ENCODE measurements around the gene MBNL2.
"Not testable (repeated sequence)": the region's sequence is repeated elsewhere in the genome, so short reads cannot be mapped to it uniquely, and the experiment has no call there.

MBNL2 gene

DNA sequence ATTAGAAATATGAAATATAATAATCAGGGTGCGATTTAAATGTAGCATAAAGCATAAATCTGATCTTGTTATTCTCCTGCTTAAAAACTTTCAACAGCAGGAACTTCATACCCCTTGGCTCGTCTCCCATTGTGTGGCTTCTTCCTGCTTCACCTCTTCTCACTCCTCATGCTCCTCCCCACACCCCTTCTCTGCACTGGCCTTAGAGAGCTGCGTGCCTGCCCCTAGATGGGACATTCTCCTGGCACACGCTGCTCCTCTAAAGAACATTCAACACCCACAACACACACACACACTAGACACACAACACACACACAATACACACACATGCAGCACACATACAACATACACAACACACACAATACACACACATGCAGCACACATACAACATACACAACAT, 107.2 kb downstream of the MBNL2 start:
- DNase-seq: no peak

DNA sequence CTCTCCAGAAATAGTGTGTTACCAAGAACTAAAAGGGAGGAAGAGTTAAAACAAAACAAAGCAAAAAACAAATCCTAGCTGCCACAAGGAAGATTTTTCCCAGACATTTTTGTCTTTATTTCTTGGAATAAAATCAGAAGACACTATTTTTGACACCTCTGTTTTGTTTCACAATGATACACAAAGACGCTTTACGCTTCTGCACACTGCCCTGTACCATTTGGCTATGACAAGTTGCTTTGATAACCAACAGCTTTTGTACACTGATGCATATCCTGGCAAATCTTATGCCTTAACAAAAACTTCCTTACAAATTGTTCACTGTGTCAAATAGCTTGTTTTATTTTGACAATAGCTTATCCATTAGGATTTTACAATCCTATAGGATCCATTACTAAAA, 108.3 kb downstream of the MBNL2 start:
- no peak for DNase-seq

DNA sequence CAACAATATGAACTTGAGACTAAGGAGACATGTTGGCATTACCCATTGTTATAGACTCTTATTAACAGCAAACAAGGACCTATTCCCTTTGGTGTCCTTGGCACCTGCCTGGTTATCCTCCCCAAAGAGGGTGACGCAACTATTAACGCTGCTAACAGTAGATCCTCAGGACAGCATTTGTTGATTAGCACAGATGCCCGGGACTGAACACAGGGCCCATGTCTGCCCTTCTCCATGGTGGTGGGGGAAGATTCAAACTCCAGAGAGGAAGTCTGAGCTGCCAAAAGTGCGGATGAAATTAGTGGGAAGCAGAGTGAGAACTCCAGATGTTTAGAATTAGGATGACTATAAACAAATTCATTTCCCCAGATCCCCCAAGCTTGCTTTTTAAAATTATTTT, 110.6 kb downstream of the MBNL2 start:
- DNase-seq: no peak

DNA sequence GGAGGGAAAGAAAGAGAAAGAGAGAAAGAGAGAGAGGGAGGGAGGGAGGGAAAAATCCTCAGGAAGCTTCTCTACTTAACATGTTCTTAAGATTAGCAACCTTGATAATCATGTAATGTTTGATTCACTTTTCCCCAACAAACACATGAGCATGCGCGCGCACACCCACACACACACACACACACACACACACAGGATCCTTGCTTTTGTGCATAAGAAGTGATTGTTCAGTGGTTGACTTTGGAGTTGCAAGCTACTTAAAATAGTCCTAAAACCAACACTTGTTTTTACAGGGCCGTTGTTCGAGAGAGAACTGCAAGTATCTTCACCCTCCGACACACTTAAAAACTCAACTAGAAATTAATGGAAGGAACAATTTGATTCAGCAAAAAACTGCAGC, 111.8 kb downstream of the MBNL2 start:
- DNase-seq: no peak

DNA sequence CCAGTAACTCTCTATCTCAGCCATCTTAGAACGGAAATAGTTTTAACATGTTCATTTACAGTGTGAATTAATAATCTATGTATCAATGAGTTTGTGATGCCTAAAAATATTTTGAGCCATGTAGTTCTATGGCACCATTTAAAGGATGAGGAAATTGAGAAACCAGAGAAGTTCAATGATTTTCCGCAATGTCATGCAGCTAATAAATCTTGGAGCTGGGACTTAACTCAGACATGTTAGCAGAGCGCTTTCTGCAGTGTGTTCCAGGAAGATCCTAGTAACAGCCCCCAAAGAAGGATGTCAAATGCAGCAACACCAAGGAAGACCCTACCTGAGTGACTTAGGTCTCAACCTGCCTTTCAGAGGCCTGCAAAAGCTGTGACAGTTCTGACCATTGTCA, 112.6 kb downstream of the MBNL2 start:
- no peak for DNase-seq

DNA sequence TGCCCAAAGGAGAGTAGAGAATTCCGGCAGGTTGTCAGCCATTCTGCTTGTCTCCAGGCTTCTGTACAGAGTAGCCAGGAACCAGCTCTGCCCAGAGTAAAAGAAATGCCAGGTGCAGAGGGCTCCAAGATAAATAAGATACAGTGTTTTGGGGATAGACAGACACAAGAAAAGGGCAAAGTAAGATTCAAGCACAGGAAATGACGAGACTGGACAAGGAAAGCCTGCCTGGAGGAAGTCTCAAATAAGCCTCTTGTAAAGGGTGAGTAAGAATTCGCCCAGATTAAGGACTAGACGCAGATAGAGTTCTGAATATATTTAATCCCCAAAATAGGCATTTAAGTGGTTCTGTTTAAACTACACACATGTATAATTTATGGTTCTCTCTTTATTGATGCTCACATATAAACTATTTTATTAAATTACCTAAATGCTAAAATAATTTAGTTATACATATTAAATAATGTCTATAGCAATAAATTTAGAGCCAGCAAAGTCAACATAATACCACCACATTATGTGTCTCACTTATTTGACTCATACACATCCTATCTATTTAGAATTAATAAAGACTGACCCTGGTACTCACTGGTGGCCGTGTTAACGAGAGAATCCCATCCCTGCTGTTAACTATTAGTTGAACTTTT, 113.5 kb downstream of the MBNL2 start:
- no peak for DNase-seq

DNA sequence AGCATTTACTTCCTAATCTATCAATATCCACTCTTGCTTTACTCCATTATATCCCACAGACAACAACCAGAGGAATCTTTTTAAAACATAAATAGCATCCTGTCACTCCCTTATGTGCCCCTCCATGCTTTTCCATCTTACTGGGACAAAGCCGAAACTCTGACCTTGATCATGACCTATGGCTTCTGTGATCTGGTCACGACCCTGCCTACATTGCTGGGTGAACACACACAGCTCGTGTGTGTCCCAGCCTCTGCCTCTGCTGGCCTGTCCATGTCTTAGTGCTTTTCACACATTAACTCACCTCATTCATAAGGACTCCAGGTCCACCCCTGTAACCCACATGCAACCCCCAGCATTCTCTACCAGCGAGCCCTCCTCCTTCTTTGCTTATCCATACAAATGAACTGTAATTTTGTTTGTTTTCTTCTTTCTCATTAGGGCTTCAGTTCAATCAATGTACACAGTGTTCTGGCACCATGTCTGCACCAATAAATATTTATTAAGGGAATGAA, 115.9 kb downstream of the MBNL2 start:
- DNase-seq: no peak

DNA sequence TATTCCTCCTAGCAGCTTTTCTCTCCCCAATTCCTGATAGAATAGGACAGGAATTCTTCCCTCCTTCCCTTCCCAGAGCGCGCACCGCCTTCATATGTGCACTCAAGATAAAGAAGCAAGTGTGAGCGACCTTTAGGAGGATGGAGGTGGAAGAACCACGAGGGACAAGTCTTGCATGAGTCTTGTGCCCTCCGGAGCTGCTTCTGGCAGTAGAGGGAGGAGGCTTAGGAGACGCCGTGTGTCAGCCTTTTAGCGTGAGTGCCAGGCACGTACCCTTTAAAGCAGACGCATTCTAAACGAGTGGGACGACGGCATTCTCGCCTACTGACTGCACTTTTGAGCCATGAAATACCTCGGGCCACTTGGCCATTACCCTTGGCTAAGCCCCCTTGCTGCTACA, 116.4 kb downstream of the MBNL2 start:
- DNase-seq: no peak

DNA sequence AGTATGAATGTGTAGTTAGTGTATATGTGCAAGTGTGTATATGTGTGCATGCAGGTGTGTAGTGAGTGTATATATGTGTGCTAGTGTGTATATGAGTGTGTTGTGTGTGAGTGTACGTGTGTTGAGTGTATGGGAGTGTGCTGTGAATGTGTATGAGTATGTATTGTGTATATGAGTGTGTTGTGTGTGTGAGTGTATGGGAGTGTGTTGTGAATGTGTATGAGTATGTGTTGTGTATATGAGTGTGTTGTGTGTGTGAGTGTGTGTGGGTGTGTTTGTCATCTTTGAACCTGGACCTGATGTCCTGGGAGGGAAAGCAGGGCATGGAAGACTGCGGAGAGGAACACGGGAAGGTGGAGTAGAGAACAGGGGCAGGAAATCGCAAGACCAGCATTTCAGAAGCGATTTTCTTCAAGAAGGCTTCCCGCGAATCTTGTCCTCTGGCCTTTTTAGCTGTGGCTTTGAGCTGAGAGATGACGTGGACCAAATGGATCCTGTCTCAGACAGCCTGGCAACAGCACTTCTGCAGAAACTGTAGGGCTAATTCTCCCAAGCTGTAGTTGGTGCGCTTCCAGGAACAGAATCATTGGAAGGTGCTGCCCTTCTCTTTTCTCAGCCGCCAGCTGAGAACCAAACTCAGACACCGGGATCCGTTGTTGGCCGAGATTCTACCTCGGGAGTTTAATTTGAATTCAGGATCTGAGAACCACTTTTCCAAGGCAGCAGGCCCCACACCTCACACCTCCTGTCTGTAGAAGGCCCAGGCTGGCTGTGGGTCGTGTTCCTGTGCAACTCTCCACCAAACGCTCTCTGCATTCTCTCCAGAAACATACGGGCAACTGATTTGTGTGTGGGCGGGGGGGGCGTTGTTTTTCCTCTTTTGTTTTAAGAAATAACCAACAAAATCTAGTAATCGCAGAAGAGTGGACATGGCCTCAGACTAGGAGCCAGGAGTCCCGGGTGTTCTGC, 117.2 kb downstream of the MBNL2 start:
- peak; percentile 81 for DNase-seq

DNA sequence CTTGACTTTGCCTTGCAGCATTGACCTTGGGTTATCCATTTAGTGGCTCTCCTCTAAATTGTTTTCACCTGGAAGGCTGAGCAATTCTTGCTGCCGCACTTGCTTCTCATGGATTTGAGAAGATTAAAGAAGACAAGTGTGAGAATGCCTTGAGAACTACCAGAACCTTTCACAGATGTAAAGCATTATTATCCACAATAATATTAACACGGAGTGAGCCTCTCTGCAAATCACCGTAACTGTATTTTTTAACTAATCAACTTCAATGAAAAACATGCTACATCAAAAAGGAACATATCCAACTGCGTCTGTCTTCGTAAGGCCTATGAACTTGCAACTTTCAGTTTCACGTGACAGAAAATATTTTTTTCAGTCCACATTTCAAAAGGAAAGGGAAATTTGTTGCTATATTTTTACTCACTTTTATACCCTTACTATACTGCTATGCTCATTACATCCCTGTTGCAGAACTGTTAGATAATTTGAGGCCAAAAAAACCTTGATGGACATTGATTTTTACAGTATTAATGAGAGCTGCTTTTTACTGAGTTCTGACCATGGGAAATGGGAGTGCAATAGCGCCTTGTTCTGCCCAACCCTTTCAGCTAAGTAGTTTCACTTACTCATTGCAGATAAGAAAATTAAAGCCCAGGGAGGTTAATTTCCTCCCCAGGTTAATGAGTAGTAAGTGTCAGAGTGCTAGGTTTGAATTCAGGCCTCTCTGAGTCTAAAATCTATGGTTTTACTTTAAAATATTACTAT, 118.0 kb downstream of the MBNL2 start:
- no peak for DNase-seq

DNA sequence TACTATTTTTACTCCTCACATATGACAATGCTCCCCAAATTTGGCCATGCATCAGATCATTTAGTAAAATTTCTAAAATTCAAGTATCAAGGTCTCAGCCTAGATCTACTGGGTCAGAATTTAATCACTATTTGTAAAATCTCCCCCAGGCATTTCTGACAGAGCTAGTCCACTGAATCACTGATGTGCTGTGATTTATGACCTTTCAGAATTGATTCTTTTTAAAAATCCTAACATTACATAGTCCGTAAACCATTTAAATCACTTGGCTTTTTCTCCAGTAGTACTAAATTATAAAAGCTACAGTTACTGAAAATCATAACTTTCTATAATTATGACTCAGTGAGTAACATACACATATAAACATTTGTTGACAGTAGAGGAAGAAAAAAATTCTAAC, 119.0 kb downstream of the MBNL2 start:
- DNase-seq: no peak

DNA sequence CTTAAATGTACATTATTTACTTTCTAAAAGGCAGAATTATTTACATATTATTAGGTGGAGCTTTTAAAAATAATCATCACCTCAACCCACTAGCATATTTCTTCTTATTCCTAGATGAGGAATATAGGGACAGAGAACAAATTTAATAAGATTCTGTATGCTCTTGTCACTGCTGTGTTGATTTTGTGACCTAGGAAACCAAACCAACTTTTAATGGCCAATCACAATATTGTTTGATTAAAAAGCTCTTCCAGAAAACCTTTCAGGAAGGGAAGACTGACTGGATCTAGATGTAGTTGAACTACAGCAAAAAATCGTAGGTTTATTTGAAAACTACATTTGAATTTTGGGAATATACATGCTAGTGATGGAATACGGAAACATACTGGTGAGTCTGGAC, 120.0 kb downstream of the MBNL2 start:
- DNase-seq: no peak

DNA sequence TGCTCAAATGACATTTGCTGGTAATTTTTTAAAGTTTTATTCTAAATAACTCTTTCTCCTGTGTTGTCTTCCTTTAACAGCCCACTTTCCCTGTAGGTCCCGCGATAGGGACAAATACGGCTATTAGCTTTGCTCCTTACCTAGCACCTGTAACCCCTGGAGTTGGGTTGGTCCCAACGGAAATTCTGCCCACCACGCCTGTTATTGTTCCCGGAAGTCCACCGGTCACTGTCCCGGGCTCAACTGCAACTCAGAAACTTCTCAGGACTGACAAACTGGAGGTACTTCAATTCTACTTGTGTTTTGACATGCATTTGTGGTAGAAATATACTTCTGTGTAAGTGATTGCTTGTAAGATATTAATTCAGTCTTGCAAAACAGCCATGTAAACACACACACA, 120.8 kb downstream of the MBNL2 start:
- DNase-seq: no peak

DNA sequence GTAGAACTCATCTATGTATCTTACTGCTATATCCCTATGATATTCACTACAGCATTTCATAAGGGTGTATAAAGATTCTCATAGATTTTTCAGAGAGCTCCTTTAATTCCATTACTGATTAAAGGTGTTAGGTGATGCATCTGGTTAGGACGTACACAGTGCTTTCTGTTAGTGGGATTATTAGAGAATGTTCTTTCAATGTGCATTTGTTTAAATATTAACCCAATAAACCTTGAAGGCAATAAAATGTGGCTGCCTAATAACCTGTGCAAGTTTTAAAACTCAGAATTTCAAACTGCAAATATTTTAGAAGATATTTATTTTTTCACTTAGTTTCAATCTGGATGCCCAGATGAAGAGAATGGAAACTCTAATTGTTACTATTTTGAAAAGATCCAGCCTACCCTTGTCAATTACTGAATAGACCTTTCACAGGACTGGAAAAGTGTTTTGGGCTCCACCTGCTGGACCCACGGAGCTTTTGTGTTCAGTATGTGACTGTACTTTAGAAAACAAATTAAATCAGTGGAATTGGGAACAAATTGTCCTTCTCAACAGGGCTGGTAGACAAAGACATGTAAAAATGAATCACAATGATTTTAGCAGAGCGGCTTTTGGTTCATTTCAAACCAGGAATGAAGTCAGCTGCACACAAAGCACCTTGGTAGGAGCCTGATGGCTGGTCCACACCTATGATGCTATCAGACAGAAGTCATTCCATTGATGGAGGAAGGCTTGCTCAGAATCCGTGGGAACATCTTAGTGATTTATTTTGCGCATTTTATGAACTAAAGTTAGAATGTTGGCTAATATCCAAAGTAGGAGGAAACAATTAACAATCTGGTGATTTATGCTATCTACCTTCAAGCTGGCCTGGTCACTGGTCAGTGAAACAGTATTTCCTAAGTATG, 122.4 kb downstream of the MBNL2 start:
- peak; percentile 58 for DNase-seq

DNA sequence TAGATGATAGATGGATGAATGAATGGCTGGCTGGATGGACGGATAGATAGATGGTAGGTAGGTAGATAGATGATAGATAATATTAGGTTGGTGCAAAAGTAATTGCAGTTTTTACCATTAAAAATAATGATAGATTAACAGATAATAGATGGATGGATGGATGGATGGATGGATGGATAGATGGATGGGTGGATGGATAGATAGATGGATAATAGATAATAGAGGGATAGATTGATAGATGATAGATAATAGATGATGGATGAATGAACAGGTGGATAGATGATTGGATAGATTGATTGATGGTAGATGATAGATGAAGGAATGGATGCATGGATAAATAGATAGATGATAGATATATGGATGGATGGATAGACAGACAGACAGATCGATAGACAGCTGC, 124.0 kb downstream of the MBNL2 start:
- DNase-seq: no peak

DNA sequence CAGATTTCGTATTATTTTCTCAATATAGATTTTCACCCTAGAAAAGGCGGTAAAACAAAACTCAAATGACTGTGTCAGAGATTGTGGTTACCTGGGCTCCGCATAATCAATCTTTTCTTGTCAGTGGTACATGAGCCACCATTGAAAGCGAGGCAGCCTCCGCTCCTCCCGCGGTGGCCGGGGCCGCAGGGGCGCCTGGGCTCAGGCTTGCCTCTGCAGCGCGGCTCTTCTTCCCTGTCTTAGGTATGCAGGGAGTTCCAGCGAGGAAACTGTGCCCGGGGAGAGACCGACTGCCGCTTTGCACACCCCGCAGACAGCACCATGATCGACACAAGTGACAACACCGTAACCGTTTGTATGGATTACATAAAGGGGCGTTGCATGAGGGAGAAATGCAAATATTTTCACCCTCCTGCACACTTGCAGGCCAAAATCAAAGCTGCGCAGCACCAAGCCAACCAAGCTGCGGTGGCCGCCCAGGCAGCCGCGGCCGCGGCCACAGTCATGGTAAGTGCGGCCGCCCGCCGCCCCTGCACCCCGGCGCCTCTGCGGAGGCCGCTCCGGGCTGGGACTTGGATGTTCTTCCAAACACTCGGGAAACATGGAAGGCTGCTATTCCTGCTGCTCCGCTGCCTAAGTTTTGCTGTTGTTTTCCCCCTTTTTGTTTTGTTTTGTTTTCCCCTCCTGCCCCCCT, 124.6 kb downstream of the MBNL2 start:
- no peak for DNase-seq

DNA sequence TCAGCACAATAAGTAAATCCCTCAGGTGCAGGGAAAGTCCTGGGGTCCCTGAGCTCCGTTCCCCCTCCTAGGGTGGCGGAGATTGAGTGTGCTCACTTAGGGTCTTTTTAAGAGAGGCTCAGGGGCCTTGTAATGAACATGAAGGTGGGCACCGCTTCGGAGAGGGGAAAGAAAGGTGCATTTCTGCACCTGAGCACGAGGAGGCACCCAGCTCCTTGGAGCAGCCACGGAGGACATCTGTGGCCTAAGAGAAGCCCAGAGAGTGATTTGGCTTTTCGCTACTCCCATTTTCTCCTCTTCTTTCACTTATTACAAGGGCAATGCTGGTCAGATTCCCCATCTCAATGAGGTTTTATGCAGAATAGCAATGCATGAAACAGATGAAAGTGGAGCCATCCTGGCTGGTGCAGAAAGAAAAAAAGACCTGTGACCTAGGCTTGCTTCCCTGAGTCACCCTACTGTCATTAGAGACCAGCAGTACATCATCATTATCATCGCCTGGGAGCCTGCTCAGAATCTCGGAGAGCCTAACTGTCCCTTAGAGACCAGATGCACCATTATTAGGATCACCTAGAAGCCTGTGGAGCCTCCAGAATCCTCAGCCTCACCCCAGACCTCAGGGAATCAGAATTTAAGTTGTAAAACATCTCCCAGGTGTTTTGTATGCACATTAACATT, 125.3 kb downstream of the MBNL2 start:
- no peak for DNase-seq

DNA sequence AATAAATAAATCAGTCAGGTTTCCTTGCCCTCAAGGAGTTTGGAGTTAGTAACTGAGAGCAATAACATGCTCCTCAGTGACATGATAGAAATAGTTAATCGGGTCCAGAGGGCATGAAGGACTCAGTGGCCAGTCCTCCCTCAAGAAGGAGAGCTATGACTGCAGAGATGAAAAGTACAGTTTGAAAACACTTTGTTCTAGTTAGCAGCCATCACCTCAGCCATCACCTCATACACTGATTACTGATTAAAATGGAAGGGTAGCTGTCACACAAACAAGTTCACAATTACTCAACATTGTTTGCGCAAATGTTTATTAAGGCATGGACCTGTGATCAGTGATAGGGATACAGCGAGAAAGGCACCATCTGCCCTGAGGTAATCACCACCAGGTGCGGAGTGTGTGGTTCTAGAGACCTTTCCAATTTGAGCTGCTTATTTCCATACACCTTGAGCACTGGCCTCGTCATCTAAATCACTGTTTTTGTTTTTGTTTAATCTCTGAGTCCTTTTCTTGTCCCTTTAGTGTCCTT, 126.5 kb downstream of the MBNL2 start:
- no peak for DNase-seq

DNA sequence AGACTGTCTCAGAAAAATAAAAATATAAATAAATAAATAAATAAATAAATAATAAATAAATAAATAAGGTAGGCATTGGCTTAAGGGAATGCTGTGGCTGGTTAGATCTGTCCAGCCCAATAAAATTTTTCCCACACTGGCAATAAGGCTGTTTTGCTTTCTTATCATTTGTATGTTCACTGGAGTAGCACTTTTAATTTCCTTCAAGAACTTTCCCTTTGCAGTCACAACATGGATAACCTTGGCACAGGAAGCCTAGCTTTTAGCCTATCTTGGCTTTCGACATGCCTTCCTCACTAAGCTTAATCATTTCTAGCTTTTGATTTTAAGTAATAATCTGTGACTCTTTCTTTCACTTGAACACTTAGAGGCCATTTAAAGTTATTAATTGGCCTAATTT, 129.9 kb downstream of the MBNL2 start:
- DNase-seq: not testable (repeated sequence)

DNA sequence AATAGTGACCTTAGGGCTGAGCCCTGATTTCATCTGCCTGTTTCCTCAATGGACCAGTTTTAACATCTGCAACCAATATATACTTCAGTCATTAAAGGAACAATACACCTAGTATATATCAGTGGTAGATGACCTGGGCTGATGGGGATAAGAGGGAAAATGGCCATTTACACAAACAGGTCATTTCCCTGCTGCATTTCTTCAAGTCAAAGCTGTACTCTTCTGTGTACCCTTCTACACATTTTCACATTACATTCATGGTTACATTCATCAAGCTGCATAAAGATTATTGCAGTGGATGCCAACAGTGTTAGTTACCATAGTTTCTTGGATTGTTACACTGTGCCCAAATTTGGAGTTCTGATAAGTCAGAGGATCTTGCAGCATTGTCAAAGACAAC, 130.7 kb downstream of the MBNL2 start:
- DNase-seq: no peak
